Mesothelial cell of epicardium (in vitro differentiated cells): Measurements from ENCODE around the gene RPRD1A. TPM values are rescaled to one million over a fixed set of nuclear protein-coding genes. Genes with fewer than 3 reads are reported as not detected.
"Not testable (repeated sequence)": the region's sequence is repeated elsewhere in the genome, so short reads cannot be mapped to it uniquely, and the experiment has no call there.

Source experiments
- DNase-seq, 2 experiments: peaks; one replicate each; pipeline ENCODE4 v3.0.0; 2021; ENCODE audit warnings: low spot score in 2 of 2; ENCODE audit not compliant: unreplicated experiment in 2 of 2
- H3K27ac Mint-ChIP-seq: 2 replicates; pipeline ENCODE4 v1.8.0; 2021; ENCODE audit warnings: mixed read lengths
- H3K27me3 Mint-ChIP-seq: 2 replicates; pipeline ENCODE4 v1.8.0; 2021; ENCODE audit warnings: low read depth, mixed read lengths
- H3K36me3 Mint-ChIP-seq: 2 replicates; pipeline ENCODE4 v1.8.0; 2021; ENCODE audit warnings: mixed read lengths
- H3K4me1 Mint-ChIP-seq: 2 replicates; pipeline ENCODE4 v1.8.0; 2021; ENCODE audit warnings: mixed read lengths
- H3K4me3 Mint-ChIP-seq: 2 replicates; pipeline ENCODE4 v1.8.0; 2021; ENCODE audit warnings: mild to moderate bottlenecking, moderate library complexity, mixed read lengths
- H3K9me3 Mint-ChIP-seq: 2 replicates; pipeline ENCODE4 v1.8.0; 2021; ENCODE audit warnings: mixed read lengths
- total RNA-seq: library from RNA; stranded (reverse); gene quantifications from 3 replicates; pipeline ENCODE4 v1.2.1, GENCODE V29; 2021
- TF ChIP-seq, protein P1 (sequence below): fragments of 200-600 bp; sonication (generic); IDR thresholded peaks from one replicate; pipeline ENCODE4 v1.5.0; 2021; ENCODE audit warnings: antibody characterized with exemption; ENCODE audit not compliant: unreplicated experiment

The RPRD1A gene, protein sequence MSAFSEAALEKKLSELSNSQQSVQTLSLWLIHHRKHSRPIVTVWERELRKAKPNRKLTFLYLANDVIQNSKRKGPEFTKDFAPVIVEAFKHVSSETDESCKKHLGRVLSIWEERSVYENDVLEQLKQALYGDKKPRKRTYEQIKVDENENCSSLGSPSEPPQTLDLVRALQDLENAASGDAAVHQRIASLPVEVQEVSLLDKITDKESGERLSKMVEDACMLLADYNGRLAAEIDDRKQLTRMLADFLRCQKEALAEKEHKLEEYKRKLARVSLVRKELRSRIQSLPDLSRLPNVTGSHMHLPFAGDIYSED
- 66.0 to 68.2 TPM (median 67.0 TPM) in 3 replicates for total RNA-seq

DNA sequence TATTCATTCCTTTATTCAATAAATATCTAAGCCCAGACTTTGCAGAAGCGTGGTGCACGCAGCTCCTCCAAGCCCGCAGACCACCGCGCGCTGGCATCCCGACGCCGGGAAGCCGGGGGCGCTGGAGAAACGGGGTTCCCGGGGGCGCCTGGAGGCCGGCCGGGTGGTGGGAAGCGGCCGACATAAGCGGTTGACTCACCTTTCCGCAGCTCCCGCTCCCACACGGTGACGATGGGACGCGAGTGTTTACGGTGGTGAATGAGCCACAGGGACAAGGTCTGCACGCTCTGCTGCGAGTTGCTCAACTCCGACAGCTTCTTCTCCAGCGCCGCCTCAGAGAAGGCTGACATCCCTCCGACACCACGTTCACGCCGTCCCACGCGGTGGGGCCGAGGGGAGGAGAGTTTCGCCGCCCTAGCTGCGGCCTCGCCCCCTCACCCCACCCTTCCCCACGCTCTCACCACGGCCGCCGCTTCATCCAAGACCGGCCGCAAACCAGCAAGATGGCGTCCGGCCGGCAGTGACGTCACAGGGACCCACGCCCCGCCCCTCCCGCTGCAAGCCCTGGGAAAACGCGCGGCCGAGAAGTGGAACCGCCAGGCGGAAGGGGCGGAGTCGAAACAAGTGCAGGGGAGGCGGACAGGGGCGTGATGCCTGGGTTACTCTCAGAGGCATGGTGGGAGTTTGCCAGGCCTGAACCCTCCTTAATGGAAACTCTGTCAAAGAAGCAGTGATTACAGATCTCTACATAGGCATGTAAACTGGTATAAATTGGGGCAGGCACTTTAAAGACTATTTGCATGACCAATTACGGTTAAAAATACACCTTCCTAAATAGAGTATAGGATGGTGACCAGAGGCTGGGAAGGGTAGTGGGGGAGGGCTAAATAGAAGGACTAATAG is at the start of gene RPRD1A:
RPRD1A (minus strand) TSS at position 505 of the 903 bp plus-strand sequence; CDS start at position 350, 155 bp downstream.
- peaks cover 7% of the 10 kb centered on the region for H3K27me3 Mint-ChIP-seq
- H3K27ac Mint-ChIP-seq: peak within 1 kb of the TSS; percentile 93
- H3K4me1 Mint-ChIP-seq: peaks cover 27% of the 10 kb centered on the region
- no peaks in the 10 kb centered on the region for H3K9me3 Mint-ChIP-seq
- H3K36me3 Mint-ChIP-seq: peaks cover 6% of the 10 kb centered on the region
- peak; percentile 95 to 99 for DNase-seq
- TF ChIP-seq, protein P1, sequence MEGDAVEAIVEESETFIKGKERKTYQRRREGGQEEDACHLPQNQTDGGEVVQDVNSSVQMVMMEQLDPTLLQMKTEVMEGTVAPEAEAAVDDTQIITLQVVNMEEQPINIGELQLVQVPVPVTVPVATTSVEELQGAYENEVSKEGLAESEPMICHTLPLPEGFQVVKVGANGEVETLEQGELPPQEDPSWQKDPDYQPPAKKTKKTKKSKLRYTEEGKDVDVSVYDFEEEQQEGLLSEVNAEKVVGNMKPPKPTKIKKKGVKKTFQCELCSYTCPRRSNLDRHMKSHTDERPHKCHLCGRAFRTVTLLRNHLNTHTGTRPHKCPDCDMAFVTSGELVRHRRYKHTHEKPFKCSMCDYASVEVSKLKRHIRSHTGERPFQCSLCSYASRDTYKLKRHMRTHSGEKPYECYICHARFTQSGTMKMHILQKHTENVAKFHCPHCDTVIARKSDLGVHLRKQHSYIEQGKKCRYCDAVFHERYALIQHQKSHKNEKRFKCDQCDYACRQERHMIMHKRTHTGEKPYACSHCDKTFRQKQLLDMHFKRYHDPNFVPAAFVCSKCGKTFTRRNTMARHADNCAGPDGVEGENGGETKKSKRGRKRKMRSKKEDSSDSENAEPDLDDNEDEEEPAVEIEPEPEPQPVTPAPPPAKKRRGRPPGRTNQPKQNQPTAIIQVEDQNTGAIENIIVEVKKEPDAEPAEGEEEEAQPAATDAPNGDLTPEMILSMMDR: no peak
- peak within 1 kb of the TSS; percentile 86 for H3K4me3 Mint-ChIP-seq

DNA sequence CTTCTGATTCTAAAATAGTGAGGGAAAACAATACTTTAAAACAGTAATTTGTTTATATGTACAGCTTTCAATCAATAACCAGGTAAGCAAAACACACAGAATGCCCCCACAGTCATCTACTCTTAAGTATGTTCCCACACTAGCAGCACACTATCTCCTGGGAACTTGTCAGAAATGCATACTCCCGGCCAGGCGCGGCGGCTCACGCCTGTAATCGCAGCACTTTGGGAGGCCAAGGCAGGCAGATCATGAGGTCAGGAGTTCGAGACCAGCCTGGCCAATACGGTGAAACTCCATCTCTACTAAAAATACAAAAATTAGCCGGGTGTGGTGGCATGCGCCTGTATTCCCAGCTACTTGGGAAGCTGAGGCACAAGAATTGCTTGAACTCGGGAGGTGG is 49.4 kb upstream of the RPRD1A start:
- not testable (repeated sequence) for H3K4me3 Mint-ChIP-seq, H3K27me3 Mint-ChIP-seq, H3K9me3 Mint-ChIP-seq, H3K4me1 Mint-ChIP-seq, H3K27ac Mint-ChIP-seq, DNase-seq
- peaks cover 39% of the 10 kb centered on the region for H3K36me3 Mint-ChIP-seq

DNA sequence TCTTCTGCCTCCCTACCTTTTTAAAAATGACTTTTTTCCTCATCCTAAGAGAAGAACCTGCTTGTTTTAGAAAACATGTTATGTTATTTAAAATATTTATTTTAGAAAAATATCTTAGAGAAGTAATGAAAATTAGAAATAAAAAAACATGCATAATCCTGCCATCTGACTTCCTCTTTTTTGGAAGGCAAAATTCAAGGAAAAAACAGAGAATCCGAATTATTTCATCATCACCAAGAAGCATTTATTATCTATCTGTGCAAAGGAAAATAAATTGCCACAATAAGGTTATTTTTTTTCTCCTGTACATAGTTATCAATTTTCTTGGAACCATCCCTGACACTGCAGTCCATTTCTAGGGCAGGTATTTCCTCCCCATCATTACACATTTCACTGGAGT is 47.4 kb upstream of the RPRD1A start:
- TF ChIP-seq, protein P1: no peak
- Mint-ChIP-seq H3K4me1 (peaks cover 2% of the 10 kb centered on the region), H3K27ac (no peak overlapping the region), H3K36me3 (peaks cover 45% of the 10 kb centered on the region), H3K4me3 (no peak overlapping the region), H3K27me3 (no peaks in the 10 kb centered on the region), H3K9me3 (no peaks in the 10 kb centered on the region)
- no peak for DNase-seq

DNA sequence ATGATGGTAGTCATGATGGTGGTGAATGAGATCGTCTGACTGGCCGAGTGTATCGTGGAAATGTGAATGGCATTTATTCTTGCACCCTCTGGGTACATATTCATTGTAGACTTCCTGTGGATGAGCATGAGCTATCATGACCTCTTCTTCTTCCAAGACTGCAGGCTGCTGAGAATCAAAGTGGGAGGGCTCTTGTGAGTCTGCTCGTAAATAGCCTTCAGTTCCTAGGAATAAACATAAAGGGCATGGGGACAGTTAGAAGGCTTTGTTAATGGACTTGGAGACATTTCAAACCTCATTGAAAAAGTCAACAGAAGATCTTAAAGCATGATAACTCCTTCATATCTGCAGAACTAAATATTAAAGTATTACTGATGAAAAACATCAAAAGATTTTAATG is 46.9 kb upstream of the RPRD1A start:
- no peak overlapping the region for H3K27ac Mint-ChIP-seq
- peaks cover 2% of the 10 kb centered on the region for H3K4me1 Mint-ChIP-seq
- DNase-seq: no peak
- peaks cover 45% of the 10 kb centered on the region for H3K36me3 Mint-ChIP-seq
- TF ChIP-seq, protein P1: no peak
- H3K9me3 Mint-ChIP-seq: no peaks in the 10 kb centered on the region
- H3K27me3 Mint-ChIP-seq: no peaks in the 10 kb centered on the region
- H3K4me3 Mint-ChIP-seq: no peak overlapping the region

DNA sequence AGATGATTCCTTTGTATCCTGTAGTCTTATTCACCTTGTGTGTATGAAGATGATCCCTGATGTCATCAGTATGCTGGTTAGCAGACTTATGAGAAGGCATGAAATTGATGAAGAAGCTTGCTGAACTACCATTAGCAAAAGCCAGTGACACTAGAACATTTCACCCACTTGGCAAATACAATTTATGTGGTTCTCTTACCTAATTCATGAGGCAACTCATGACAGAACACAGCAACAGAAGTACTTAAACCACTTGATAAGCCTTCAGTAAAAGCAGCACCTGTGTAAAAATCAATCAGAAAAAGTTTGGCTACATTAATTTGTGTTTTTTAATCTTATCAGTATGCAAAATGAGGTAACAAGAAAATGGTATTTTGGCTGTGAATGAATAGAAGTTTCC is 44.9 kb upstream of the RPRD1A start:
- H3K9me3 Mint-ChIP-seq: no peaks in the 10 kb centered on the region
- H3K4me1 Mint-ChIP-seq: peaks cover 2% of the 10 kb centered on the region
- no peak overlapping the region for H3K4me3 Mint-ChIP-seq
- peaks cover 47% of the 10 kb centered on the region for H3K36me3 Mint-ChIP-seq
- no peak overlapping the region for H3K27ac Mint-ChIP-seq
- H3K27me3 Mint-ChIP-seq: no peaks in the 10 kb centered on the region
- DNase-seq: no peak
- TF ChIP-seq, protein P1: no peak

DNA sequence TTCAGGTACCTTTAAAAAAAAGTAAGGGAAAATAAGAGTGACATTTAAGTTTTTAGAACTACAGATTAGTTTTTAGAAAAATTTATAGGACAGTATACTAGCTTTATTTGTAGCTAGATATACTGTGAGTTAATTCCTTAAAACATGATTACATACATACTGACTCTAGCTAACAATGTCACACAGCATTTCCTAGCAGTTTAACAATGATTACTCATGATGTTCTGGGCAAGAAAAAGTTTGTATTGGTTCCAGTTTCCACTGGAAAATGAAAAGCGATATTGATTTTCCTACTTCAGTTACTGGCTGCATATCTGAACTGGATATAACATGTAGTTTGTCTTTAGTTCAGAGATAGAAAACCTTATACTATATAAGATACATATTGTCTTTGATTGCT is 42.4 kb upstream of the RPRD1A start:
- peaks cover 31% of the 10 kb centered on the region for H3K36me3 Mint-ChIP-seq
- no peak for DNase-seq
- TF ChIP-seq, protein P1: no peak
- no peak overlapping the region for H3K4me3 Mint-ChIP-seq
- peaks cover 3% of the 10 kb centered on the region for H3K9me3 Mint-ChIP-seq
- no peak overlapping the region for H3K27ac Mint-ChIP-seq
- peaks cover 2% of the 10 kb centered on the region for H3K4me1 Mint-ChIP-seq
- no peaks in the 10 kb centered on the region for H3K27me3 Mint-ChIP-seq
